Left ventricle myocardium inferior (tissue), 1 donor: Measurements from ENCODE around the gene SP110. TPM values are rescaled to one million over a fixed set of nuclear protein-coding genes. Genes with fewer than 3 reads are reported as not detected.

Experiments used
- DNase-seq: peaks from one replicate; pipeline ENCODE4 v3.0.0-alpha.2; 2020
- H3K27ac ChIP-seq: fragments of 200-600 bp; replicated peaks from 2 replicates; pipeline ENCODE4 v1.8.0; 2021
- H3K27me3 ChIP-seq: fragments of 200-600 bp; 2 replicates; pipeline ENCODE4 v1.8.0; 2021; ENCODE audit warnings: low read depth
- H3K36me3 ChIP-seq: fragments of 200-600 bp; 2 replicates; pipeline ENCODE4 v1.8.0; 2021
- H3K4me1 ChIP-seq: fragments of 200-600 bp; 2 replicates; pipeline ENCODE4 v1.8.0; 2021
- H3K4me3 ChIP-seq: fragments of 200-600 bp; 2 replicates; pipeline ENCODE4 v1.8.0; 2021; ENCODE audit warnings: mild to moderate bottlenecking, moderate library complexity
- H3K9me3 ChIP-seq: fragments of 200-600 bp; replicated peaks from 2 replicates; pipeline ENCODE4 v1.8.0; 2021
- CTCF ChIP-seq: fragments of 200-600 bp; IDR thresholded peaks from 2 replicates; pipeline ENCODE4 v1.8.0; 2021; ENCODE audit warnings: antibody characterized with exemption, mild to moderate bottlenecking, borderline replicate concordance
- intact Hi-C: fragments of 100-400 bp; cut with micrococcal nuclease; formaldehyde crosslinking; loops from one replicate; pipeline ENCODE4 v1.11.0; 2022
- total RNA-seq: library from RNA; stranded (reverse); fragmentation: NEBNext Ultra II Directional; extraction: Animal tissue kit (Norgen Biotek cat#: 25700); gene quantifications from one replicate; pipeline ENCODE4 v1.2.1, GENCODE V29; 2021
- donor health status: DM: no; HTN: yes; CAD: no; lungs with severe emphysema.

The SP110 gene
- total RNA-seq, 1 donor from 2014 or later, result 10.5 TPM

GRCh38 chr2:230178546-230179485 is 41.0 kb downstream of the SP110 start:
- H3K27me3 ChIP-seq, result no peaks in the 10 kb centered on the region
- no peaks in the 10 kb centered on the region for H3K4me1 ChIP-seq
- H3K36me3 ChIP-seq, result peaks cover 84% of the 10 kb centered on the region
- no peak for TF ChIP-seq CTCF
- no peak for DNase-seq
- H3K27ac ChIP-seq, result no peak overlapping the region
- H3K9me3 ChIP-seq, result no peaks in the 10 kb centered on the region
- intact Hi-C loops, result no loop called here
- no peak overlapping the region for H3K4me3 ChIP-seq

GRCh38 chr2:230176996-230177395 is 42.8 kb downstream of the SP110 start:
- TF ChIP-seq CTCF, result no peak
- no peak overlapping the region for H3K4me3 ChIP-seq
- intact Hi-C loops, result no loop called here
- H3K4me1 ChIP-seq, result no peaks in the 10 kb centered on the region
- H3K9me3 ChIP-seq, result no peaks in the 10 kb centered on the region
- no peaks in the 10 kb centered on the region for H3K27me3 ChIP-seq
- H3K36me3 ChIP-seq, result peaks cover 84% of the 10 kb centered on the region
- no peak for DNase-seq
- no peak overlapping the region for H3K27ac ChIP-seq

- intact Hi-C loops, result no loop called here
- H3K27ac ChIP-seq, result no peak overlapping the region
- H3K27me3 ChIP-seq, result no peaks in the 10 kb centered on the region
- H3K4me3 ChIP-seq, result no peak overlapping the region
- no peak for DNase-seq
- peaks cover 10% of the 10 kb centered on the region for H3K4me1 ChIP-seq
- H3K9me3 ChIP-seq, result no peaks in the 10 kb centered on the region
- no peak for TF ChIP-seq CTCF
- peaks cover 63% of the 10 kb centered on the region for H3K36me3 ChIP-seq
Measured at GRCh38 chr2:230174466-230174865, 45.3 kb downstream of the SP110 start.

GRCh38 chr2:230172852-230173251 is 46.9 kb downstream of the SP110 start:
- no peak for DNase-seq
- H3K36me3 ChIP-seq, result peaks cover 63% of the 10 kb centered on the region

GRCh38 chr2:230172156-230172555 is 47.6 kb downstream of the SP110 start:
- H3K27ac ChIP-seq, result no peak overlapping the region
- peaks cover 10% of the 10 kb centered on the region for H3K4me1 ChIP-seq
- H3K36me3 ChIP-seq, result peaks cover 63% of the 10 kb centered on the region
- intact Hi-C loops, result no loop called here
- no peak for DNase-seq
- H3K27me3 ChIP-seq, result no peaks in the 10 kb centered on the region
- H3K4me3 ChIP-seq, result no peak overlapping the region
- H3K9me3 ChIP-seq, result no peaks in the 10 kb centered on the region
- TF ChIP-seq CTCF, result no peak

More at GRCh38 chr2:230172852-230173251, 46.9 kb downstream of the SP110 start:
- peaks cover 10% of the 10 kb centered on the region for H3K4me1 ChIP-seq
- H3K4me3 ChIP-seq, result no peak overlapping the region
- no peaks in the 10 kb centered on the region for H3K27me3 ChIP-seq
- H3K9me3 ChIP-seq, result no peaks in the 10 kb centered on the region
- no peak overlapping the region for H3K27ac ChIP-seq
- TF ChIP-seq CTCF, result no peak
- intact Hi-C loops, result no loop called here
